GM12891 (cell line): ENCODE measurements around the gene NUAK1.

Experiments used
- POLR2AphosphoS5 ChIP-seq: IDR thresholded peaks from 2 replicates; pipeline ENCODE4 v1.6.1; 2011; ENCODE audit warnings: low read depth, low read length, control low read depth
- TAF1 ChIP-seq: IDR thresholded peaks from 2 replicates; pipeline ENCODE4 v1.6.1; 2011; ENCODE audit warnings: low read depth, low read length, control low read depth

DNA sequence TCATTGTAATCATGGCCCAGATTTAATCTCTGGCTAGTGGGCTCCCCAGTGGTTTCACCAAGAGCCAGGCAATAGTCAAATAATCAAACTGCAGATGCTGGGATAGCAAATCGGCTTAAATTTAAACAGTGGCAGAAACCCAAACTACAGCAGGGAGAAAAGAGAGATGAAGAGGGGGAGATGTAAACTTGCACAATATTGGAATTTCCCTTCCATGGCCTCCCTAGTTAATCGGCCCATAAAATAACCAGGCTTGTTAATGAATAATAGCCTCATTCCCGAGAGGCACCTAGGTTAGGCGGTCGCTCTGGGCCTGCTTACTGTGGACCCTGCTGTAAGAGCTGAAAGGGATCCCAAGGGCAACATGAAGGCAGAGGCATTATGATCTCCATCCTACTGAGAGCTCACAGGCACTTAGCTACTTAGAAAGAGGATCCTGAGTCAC lies 116.2 kb downstream of the NUAK1 start:
- TF ChIP-seq POLR2AphosphoS5, result no peak
- TF ChIP-seq TAF1, result no peak
